Measurements from ENCODE around the gene DACH1. TPM values are rescaled to one million over a fixed set of nuclear protein-coding genes. Genes with fewer than 3 reads are reported as not detected.

Gene DACH1
- total and polyA plus RNA-seq, 2 of the 8 experiments (the other 6 are each of a cell fraction or from before 2014, with no cell fraction given) = 0.12 to 0.67 TPM

DNA sequence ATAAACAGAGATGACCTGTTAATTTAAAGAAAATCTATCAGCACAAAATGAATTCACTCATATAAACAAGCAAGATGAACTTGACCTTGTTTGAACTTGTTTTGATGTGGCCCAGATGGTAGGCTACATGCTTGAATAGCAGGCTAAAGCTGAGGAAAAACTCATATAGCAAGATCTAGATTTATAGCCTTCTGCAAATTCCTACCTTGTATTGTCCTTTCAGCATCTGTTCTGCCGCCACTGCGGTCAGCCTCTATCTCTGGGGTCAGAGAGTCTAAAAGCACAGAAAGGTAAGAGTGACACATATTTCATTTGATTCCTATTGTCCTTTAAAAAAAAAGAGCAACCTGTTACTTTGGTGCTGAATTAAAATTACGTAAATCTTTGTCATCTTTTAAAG is 392.1 kb downstream of the DACH1 start:
- FAIRE-seq = no peak
- H3K79me1 ChIP-seq (ENCODE audit: low read depth, low read length) = no peaks in the 10 kb centered on the region
- no peak for DNase-seq (ENCODE audit: low read depth in 1 of 2, low spot score in 2 of 2)
- no peak overlapping the region for H3K4me3 ChIP-seq (ENCODE audit: extremely low read depth in 1 of 4, insufficient read depth in 2 of 4, low read depth in 3 of 4, low read length in 4 of 4)
- no peaks in the 10 kb centered on the region for H3K23me2 ChIP-seq (ENCODE audit: low read depth, low read length)
- CTCF ChIA-PET (ENCODE audit: partially characterized antibody) = interaction anchor here (0.6 kb wide), 1 partner anchor 10 kb away, joined by 3 read pairs; no protein-coding TSS in a partner anchor
- POLR2A ChIA-PET (ENCODE audit: partially characterized antibody) = no interaction called here
- H3K79me2 ChIP-seq (ENCODE audit: control insufficient read depth in 1 of 2, insufficient read depth in 2 of 2, low read length in 2 of 2) = no peaks in the 10 kb centered on the region
- H3K27ac ChIP-seq (ENCODE audit: low read depth, low read length) = no peak overlapping the region
- no peaks in the 10 kb centered on the region for H4K20me1 ChIP-seq (replicated peaks in 1 of 2; ENCODE audit: control insufficient read depth in 1 of 2, insufficient read depth in 2 of 2, low read length in 2 of 2)
- no peak overlapping the region for H2AK5ac ChIP-seq (ENCODE audit: low read depth, low read length)
- no peak overlapping the region for H3K18ac ChIP-seq (ENCODE audit: extremely low read depth, low read length)
- H2BK12ac ChIP-seq (ENCODE audit: low read depth, low read length) = no peak overlapping the region
- H2BK120ac ChIP-seq (replicated peaks; ENCODE audit: low read depth, low read length) = no peak overlapping the region
- no peak overlapping the region for H3K4ac ChIP-seq (replicated peaks; ENCODE audit: insufficient read length, low read depth, low read length)
- no peaks in the 10 kb centered on the region for H3K36me3 ChIP-seq (ENCODE audit: control insufficient read depth in 2 of 4, insufficient read depth in 4 of 4, low read length in 3 of 4)
- no peak overlapping the region for H2BK20ac ChIP-seq (ENCODE audit: low read length)
- no peaks in the 10 kb centered on the region for H3K9me3 ChIP-seq (ENCODE audit: insufficient read depth in 2 of 2, low read depth in 1 of 2, low read length in 1 of 2)
- no peak overlapping the region for H2AFZ ChIP-seq (ENCODE audit: low read length)
- no peak overlapping the region for H3K9ac ChIP-seq (replicated peaks in 1 of 4; ENCODE audit: extremely low read depth in 1 of 4, low read depth in 3 of 4, low read length in 3 of 4)
- 93% methylated on average over 3 of the region's 3 CpGs; no CpG with 5 or more reads in 1 of the 2 experiments for WGBS, 2 experiments (ENCODE audit: extremely low coverage in 1 of 2, insufficient coverage in 1 of 2, insufficient read length in 1 of 2, insufficient replicate concordance in 2 of 2, low coverage in 1 of 2, low lambda C conversion rate in 2 of 2, missing lambda C conversion rate in 1 of 2)
- no peak overlapping the region for H3K14ac ChIP-seq (ENCODE audit: insufficient read length)
- no peak overlapping the region for H2BK15ac ChIP-seq (ENCODE audit: low read length)
- H3K56ac ChIP-seq (replicated peaks; ENCODE audit: insufficient read length, low read depth, low read length) = no peak overlapping the region
- TF ChIP-seq NRF1 (IDR thresholded peaks at IDR 0.05; ENCODE audit: low read depth, low read length) = no peak
- TF ChIP-seq RFX5 (IDR thresholded peaks at IDR 0.05; ENCODE audit: borderline replicate concordance, low read depth, low read length) = no peak
- H3K4me1 ChIP-seq (replicated peaks in 1 of 4; ENCODE audit: control insufficient read depth in 3 of 4, insufficient read depth in 4 of 4, low read length in 3 of 4) = no peaks in the 10 kb centered on the region
- no peak overlapping the region for H3K4me2 ChIP-seq (ENCODE audit: insufficient read depth in 1 of 2, low read depth in 2 of 2, low read length in 2 of 2)
- no peak overlapping the region for H4K8ac ChIP-seq (ENCODE audit: extremely low read depth, insufficient read depth, low read length)
- no peaks in the 10 kb centered on the region for H3K27me3 ChIP-seq (replicated peaks in 1 of 4; ENCODE audit: control insufficient read depth in 3 of 4, extremely low read depth in 1 of 4, insufficient read depth in 3 of 4, low read length in 3 of 4)
- no peak overlapping the region for H3K23ac ChIP-seq (ENCODE audit: insufficient read length)
- H4K5ac ChIP-seq (ENCODE audit: insufficient read length, low read depth, low read length) = no peak overlapping the region
- H2BK5ac ChIP-seq (ENCODE audit: low read depth, low read length) = no peak overlapping the region
- no peak overlapping the region for H4K91ac ChIP-seq (replicated peaks; ENCODE audit: insufficient read length, low read length)

All from H1 (cell line).